ENCODE data around the gene NOTCH4.
A peak's percentile ranks its signal among the peaks of the same experiment; 100 is the strongest.

The NOTCH4 gene

GRCh38 chr6:32163559-32164258, 60.2 kb downstream of the NOTCH4 start:
- peak; percentile 64 for DNase-seq (ENCODE audit: low spot score)

DNA sequence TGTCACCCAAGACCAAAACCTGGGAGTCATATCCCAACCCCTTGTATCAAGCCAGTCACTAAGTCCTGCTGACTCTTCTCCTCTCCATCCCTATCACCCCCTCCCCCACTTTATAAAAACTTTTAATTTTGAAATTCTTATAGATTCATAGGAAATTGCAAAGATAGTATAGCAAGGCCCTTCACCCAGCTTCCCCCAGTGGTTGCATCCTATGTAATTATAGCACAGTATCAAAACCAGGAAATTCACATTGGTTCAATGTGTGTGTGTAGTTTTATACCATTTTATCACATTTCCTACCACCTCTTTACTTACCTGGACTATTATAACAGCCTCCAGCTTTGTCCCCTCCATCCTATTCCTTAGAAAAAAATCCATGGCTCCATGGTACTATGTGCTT, 65.8 kb downstream of the NOTCH4 start:
- DNase-seq (ENCODE audit: low spot score) = no peak

DNA sequence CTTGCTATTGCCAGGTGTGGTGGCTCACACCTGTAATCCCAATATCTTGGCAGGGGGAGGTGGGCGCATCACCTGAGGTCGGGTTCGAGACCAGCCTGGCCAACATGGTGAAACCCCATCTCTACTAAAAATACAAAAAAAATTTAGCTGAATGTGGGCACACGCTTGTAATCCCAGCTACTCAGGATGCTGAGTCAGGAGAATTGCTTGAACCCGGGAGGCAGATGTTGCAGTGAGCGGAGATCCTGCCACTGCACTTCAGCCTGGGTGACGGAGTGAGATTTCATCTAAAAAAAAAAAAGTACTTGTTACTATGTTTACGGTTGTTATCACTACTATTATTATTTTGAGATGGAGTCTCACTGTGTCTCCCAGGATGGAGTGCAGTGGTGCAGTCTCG, 67.0 kb downstream of the NOTCH4 start:
- no peak for DNase-seq (ENCODE audit: low spot score)

GRCh38 chr6:32154514-32155161, 69.2 kb downstream of the NOTCH4 start:
- DNase-seq (ENCODE audit: low spot score) = peak; percentile 50

- DNase-seq (ENCODE audit: low spot score) = peak; percentile 91
Measured at GRCh38 chr6:32153564-32154513, 70.0 kb downstream of the NOTCH4 start, which contains the start of gene PPT2. Gene PPT2 (plus strand): TSS chr6:32154141. CDS start chr6:32154595, 454 bp downstream.

GRCh38 chr6:32152769-32153563, 70.9 kb downstream of the NOTCH4 start:
- DNase-seq (ENCODE audit: low spot score) = peak; percentile 42

GRCh38 chr6:32151863-32152768, 71.8 kb downstream of the NOTCH4 start, which contains the start of gene PRRT1:
Gene PRRT1 (minus strand): TSS chr6:32151939. CDS start chr6:32151827, 112 bp downstream.
- DNase-seq (ENCODE audit: low spot score) = peak; percentile 30

GRCh38 chr6:32151181-32151862, 72.5 kb downstream of the NOTCH4 start:
- DNase-seq (ENCODE audit: low spot score) = peak; percentile 29

DNA sequence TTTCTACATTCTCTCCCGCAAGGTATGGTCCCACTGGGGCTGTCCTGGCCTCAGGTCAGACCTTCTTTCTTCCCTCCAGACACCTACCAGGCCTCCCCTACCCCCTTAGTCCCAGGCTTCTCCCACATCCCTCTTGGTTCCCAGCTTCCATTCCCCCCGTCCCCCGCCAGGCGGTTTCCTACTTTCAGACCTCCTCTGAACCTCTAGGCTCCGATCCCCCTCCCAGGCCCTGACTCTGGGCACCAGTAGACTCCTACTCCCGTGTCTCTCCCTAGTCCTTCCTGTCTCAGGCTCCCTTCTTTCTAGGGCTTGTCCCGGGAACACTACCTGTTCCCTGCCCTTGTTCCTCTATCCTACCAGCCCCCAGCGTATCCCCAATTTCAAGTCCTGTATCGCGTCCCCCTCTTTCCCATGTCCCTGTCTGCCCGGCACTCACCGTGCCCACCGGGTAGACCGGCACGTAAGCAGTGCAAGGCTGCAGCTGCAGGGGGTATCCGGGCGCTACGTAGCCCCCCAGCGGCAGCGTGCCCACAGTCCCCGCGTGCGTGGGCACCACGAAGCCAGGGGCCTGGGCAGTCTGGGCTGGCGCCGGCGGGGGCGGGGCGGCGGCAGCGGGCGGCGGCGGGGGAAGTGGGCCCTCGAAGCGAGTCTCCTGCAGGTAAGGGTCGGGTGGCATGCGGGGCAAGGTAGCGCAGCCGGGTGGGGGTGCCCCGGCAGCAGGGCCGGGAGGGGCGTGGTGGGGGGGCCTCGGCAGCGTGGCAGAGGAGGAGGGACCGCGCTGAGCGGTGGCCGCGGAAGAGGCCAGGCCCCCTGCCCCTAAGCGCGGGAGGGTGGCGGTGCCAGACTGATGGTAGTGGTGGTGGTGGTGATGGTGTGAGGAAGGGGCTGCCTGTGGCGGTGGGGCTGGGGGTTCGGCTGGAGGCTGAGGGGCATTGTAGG, 73.7 kb downstream of the NOTCH4 start:
- DNase-seq (ENCODE audit: low spot score) = no peak

DNA sequence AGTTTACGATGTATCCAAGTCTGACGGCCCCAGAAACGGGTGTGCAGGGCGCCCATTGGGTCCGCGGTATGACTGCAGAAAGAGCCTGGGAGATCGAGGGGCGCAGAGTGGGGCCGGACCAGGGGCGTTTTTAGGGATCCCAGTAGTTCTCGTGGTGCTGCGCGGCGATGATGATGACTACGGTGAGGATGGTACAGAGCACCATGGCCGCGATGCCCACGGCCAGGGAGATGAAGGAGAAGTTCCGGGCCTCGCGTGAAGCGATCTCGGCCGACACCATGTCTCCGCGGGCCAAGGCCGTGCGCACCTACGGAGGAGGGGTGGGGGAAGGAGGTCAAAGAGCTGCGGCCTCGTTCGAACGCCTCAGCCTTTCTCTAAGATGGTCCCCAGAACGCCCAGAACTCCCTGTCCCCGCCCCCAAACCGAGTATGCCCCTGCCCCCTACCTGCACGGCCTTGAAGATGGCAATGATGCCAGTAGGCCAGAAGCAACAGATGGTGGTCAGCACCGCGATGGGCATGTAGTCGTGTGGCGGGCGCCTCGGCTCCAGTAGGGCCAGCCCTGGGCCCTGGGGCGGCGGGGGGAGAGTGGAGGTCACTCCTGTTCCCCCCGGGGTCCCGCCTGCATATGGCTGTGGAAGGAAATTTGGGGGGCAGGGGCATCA, 74.6 kb downstream of the NOTCH4 start:
- no peak for DNase-seq (ENCODE audit: low spot score)

GRCh38 chr6:32148289-32149091, 75.4 kb downstream of the NOTCH4 start:
- DNase-seq (ENCODE audit: low spot score) = peak; percentile 23

DNA sequence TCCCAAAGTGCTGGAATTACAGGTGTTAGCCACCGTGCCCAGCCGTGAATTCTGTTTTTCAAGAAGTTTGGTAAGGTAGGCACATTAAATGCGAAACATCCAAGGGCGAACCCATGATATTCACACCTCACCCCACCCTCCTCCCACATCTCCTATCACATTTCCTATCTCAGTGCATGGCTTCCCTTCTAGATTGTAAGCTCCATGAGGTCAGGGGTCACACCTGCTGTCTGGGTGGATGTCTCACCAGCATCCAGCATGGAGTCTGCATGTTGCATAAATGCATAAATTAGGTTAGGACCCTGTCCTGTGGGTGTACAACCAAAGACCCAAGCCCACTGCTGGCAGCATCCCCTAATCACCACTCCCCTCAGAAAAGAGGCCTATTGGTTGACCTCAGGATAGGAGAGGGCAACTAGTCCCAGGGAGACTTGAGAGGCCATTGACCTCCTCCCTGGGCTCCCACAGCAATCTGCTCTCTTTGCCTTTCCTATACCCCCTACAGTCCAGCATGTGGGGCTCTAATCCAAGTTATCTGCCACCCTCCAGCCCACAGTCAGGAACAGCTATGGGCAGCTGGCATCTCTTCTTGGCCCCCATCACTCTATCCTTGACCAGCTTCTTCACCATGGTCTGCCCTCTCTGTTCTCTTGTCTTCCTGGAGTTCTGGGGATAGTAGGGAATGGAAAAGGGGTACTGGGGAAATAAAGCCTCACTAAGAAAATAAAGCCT, 76.3 kb downstream of the NOTCH4 start:
- DNase-seq (ENCODE audit: low spot score) = no peak

- DNase-seq (ENCODE audit: low spot score) = no peak
Measured at GRCh38 chr6:32146687-32147086, 77.2 kb downstream of the NOTCH4 start.

DNA sequence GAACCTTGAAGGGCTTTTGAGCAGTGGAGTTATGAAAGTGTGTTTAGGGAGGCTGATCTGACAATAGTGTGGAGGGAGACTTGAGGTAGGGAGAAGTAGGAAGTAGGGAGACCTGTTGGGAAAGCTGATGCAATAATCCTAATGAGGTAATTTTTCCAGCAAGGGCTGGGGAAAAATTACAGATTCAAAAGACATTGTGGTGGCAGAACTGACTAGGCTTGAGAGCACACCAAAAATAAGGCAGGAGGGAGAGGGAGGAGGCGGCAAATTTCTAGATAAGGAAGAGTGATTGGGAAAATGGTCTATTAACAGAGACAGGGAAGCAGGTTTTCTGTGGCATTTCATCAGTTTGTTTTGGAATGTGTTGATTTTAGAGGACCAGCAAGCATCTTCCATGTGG, 77.6 kb downstream of the NOTCH4 start:
- DNase-seq (ENCODE audit: low spot score) = no peak

Data from globus pallidus (tissue), 1 donor.